ENCODE measurements around the gene NPC1.

NPC1 gene

DNA sequence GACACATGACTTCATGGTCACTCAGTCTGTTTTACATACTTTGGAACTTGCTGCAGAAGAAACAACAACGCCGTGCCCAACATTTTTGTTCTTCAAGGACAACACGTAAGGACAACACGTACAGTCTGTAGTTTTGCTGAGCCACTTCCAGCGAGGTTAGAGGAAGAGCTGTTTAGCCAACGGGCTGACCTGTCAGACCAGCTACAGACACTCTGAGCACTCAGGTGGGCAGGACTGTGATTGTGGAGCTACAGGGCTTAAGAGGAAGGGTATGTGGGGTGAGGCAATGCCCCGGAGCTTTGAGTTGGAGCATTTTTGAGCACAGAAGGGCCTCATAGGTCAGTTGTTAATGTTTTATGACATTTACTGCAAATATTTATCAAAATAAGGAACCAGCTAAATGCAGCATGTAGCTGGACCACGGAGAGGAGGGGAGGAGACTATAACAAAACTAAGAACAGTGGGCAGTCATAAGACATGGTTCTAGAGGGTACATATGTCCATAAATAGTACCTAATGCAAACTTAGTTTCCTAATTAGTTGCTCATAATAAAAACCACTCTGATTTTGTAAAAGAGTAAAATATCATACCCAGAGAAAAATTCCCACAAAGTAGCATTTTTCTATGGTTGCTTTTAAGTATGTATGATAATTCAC is 26.3 kb upstream of the NPC1 start:
- DNase-seq (ENCODE audit: extremely low read depth in 1 of 2, low read depth in 1 of 2), result no peak

DNA sequence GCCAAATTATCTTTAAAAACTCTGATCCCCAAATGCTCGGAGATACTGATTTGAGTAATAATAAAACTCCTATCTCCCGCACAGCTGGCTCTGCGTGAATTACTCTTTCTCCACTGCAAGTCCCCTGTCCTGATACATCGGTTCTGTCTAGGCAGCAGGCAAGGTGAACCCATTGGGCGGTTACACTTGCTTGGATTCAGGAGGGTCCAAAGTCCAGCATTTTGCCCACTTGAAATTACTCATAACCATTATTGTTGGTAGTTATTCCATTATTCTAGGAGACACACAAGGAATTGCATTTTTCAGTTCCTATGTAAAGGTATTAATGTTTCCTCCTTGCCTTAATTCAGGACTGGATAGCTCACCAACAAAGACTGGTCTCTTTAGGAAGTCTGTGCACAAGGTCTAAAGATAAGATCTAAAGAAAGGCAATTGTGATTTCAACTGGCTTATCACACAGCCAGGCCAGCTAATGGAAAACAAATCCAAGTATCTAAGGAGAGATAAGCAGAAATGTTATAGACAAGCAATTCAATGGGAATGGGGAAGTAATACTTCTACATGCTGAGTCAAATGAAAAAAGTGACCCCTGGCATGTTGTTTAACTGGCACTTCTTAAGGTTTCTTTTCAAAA is 23.2 kb upstream of the NPC1 start:
- no peak for DNase-seq (ENCODE audit: extremely low read depth in 1 of 2, low read depth in 1 of 2)

DNA sequence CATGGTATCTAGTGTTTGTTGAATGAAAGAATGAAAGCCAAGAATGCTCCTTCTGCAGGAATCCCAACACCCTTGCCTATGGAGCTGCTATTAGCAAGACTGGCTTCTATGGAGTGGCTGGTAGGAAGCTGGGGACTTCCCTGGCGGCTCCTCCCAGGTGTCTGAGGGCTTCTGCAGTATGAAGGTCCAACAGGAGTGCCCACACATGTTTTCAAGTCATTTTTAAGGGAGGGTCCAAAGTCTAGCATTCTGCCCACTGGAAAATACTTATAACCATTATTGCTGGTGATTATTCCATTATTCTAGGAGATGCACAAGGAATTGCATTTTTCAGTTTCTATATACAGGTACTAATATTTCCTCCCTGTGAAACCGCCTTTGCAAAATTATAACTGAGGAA is 21.9 kb upstream of the NPC1 start:
- no peak for DNase-seq (ENCODE audit: extremely low read depth in 1 of 2, low read depth in 1 of 2)

DNA sequence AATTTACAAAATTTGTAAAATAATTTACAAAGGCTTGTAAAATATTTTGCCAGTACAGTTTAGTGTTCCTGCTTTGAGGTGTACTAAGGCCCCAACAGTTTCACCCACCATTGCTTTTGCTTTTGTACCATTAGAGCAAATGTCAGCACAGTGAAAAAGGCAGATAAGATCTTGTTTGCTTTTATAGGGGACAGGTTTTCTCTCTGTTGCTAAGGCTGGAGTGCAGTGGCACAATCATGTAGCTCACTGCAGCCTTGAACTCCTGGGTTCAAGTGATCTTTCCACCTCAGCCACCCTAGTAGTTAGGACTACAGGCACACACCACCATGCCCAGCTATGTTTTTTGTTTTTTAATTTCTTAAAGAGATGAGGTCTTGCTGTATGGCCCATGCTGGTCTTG is 19.6 kb upstream of the NPC1 start:
- no peak for DNase-seq (ENCODE audit: extremely low read depth in 1 of 2, low read depth in 1 of 2)

DNA sequence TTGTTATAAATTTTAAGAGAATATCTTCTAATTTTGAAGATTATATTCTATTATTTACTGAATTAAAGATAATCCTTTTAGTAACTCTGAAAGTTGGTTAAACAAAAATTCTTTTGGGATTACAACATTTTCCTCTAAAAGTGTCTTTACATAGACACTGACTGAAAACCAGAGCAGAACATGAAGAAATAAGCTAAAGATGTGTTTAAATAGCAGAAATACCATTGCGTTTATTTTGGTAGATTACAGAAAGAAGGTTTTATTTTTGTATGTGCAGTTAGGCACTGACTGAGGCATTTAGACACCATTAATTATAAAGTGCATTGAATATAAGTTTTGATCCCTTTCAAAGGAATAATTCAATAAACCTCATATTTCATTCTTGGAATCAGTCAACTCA is 13.5 kb upstream of the NPC1 start:
- no peak for DNase-seq (ENCODE audit: extremely low read depth in 1 of 2, low read depth in 1 of 2)

DNA sequence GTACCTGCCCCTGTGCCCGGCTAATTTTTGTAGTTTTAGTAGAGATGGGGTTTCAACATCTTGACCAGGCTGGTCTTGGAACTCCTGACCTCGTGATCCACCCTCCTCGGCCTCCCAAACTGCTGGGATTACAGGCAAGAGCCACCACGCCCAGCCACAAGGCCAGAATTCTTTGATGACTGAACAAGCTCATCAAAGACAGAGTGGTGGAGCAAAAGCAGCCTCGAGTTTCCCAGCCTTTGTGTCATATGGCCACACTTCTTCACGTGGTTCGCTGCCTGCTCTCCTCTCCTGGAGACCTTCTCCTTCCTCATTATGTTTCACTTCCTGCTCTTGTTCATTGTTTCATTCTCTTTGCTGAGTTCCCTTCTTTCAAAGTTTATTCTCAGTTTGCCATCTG is 9.9 kb upstream of the NPC1 start:
- no peak for DNase-seq (ENCODE audit: extremely low read depth in 1 of 2, low read depth in 1 of 2)

DNA sequence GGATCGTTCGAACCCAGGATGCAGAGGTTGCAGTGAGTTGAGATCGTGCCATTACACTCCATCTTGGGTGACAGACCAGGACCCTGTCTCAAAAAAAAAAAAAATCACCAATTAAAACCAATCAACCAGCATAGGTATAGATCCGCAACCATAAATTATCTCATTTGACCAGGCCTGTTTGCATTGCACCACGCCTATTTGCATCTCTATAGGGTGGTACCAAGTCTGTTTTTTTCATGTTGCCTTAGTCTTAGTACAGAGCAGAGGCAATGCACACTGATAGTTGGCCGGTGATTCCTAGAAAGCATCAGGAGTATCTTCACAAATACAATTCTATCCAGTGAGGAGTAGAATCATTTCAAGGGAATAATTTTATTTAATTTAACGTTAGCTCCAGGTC is 9.3 kb upstream of the NPC1 start:
- no peak for DNase-seq (ENCODE audit: extremely low read depth in 1 of 2, low read depth in 1 of 2)

DNA sequence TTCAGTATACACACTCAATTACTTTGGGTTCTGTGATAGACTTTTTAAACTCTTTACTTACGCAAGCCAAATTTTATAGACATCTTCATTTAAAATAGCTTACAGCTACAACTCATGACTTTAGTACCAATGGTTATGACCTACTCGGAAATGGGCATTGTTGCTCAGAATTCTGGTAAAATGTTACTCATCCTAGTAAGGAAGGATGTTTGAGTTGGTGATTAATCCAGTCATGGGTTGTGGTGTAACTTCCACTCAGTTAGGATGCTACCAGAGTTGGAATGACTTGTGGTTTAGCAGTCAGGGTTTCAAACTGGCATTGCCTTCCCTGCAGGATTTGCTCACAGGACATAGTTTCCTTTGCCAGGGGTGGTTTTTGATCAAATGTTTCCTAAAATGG is 7.4 kb upstream of the NPC1 start:
- no peak for DNase-seq (ENCODE audit: extremely low read depth in 1 of 2, low read depth in 1 of 2)

DNA sequence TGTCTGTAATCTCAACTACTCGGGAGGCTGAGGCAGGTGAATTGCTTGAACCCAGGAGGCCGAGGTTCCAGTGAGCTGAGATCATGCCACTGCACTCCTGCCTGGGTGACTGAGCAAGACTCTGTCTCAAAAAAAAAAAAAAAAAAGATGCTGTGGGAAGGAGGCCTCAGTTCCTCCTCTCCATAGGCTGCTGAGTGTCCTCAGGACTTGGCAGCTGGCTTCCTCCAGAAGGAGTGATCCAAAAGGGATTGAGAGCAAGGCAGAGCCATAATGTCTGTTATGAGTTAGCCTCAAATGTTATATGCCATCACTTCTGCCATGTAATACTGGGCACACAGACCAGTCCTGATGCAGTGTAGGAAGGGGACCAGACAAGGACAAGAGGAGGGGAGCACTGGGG is 6.6 kb upstream of the NPC1 start:
- no peak for DNase-seq (ENCODE audit: extremely low read depth in 1 of 2, low read depth in 1 of 2)

DNA sequence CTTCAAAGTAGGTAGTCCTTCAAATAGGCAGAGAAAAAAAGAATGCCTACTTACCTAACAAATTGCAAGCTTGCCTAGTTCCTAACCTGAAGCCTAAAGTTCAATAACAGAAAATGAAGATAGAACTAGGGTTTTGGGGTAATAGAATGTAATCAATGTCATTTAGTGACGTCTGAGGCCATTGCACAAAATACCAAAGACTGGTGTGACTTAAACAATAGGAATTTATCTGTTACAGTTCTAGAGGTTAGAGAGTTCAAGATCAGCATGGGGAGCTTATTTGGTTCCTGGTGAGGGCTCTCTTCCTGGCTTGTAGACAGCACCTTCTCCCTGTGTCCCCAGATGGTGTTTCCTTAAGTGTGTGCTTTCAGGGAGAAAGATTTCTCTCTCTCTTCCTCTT is 4.7 kb upstream of the NPC1 start:
- no peak for DNase-seq (ENCODE audit: extremely low read depth in 1 of 2, low read depth in 1 of 2)

DNA sequence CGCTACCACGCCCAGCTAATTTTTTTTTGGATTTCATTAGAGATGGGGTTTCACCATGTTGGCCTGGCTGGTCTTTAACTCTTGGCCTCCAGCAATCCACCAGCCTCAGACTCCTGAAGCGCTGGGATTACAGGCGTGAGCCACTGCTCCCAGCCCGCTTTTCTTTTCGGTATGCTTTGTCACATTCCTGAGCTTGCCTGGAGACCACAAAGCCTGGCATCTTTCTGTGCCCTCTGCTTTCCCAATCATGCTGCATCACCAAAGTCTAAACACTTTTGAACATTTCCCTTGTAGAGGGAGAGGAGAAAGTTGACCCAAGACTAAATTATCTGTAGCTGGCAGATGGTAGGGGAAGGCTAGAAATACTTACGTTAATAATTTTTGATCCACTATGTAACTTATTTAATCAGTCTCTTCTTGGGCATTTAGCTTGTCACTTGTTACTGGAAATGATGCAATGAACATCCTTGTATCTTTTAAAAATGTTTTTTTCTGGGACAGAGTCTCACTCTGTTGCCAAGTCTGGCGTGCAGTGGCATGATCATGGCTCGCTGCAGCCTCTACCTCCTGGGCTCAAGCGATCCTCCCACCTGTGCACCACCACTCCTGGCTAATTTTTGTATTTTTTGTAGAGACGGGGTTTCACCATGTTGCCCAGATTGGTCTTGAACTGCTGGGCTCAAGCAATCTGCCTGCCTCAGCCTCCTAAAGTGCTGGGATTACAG is 2.7 kb upstream of the NPC1 start:
- no peak for DNase-seq (ENCODE audit: extremely low read depth in 1 of 2, low read depth in 1 of 2)

DNA sequence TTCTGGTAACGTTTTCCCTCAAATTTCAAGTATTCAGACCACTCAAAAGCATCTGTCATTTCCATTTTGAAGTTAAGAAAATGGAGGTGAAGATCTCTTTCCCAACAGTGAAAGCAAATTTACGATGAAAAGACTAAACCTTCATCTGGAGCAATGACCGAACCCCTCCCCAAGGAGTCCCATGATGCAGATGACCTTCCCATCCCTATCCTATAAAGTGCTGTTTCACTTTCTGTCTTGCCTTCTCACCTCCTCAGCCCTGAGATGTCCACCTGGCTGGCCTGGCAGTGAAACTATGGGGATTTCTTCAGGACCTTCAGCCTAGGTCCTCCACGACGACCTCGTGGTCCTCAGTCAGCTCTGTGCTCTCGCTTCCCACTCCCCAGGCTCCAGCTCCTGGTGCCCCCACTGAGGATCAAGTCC is 925 bp upstream of the NPC1 start:
- DNase-seq (ENCODE audit: extremely low read depth in 1 of 2, low read depth in 1 of 2), result no peak

DNA sequence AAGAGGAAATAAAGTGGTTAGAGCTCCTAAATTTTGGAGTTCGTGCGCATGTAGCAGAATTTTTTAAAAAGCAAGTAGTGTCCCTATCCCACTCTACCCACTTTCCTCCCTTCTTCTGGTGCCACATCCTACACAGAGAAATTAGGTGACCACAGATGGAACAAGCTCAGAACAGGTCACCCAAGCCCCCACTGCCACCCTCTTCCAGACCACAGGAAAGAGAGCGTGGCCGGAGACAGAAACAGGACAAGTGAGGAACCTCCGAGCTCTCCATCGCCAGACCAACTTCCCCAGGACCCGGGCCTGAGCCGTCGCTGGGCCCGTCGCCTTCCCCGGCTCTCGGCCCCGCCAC is 433 bp downstream of the NPC1 start:
- DNase-seq (ENCODE audit: extremely low read depth in 1 of 2, low read depth in 1 of 2), result no peak

DNA sequence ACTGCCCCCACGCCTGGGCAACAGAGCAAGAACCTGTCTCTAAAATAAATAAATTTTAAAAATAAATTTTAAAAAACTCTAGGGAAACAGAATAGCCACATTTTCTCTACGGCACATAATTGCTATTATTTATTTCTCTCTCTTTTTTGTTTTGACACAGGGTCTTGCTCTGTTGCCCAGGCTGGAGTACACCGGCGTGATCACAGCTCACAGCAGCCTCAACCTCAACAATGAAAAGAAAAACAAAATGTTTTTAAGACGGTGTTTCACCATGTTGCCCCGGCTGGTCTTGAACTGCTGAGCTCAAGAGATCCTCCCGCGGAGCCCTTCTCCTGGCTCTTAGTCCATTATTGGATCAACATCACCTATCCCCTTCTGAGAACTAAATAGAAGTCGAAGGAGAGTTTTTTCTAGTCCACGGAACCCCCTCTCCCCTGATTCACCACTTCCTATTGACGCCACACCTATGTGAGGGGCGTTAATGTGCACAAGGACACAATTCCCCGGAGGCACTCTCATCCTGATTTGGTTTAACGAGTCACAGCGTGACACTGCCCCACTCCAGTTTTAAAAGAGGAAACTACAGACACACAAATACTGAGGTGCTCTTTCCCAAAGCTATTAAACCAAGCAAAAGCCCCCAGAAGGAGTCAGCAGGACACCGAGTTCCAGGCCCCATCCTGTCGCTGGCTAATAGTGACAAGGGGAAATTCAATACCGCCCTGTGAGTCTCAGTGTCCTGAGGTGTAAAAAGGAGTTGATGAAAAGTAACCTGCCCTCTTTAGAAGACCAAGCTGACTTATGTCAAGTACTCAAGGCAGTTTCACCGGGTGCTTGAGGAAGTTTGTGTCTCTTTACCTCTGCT is 1.1 kb downstream of the NPC1 start:
- DNase-seq (ENCODE audit: extremely low read depth in 1 of 2, low read depth in 1 of 2), result peak in 1 of 2 donors; percentile 11

DNA sequence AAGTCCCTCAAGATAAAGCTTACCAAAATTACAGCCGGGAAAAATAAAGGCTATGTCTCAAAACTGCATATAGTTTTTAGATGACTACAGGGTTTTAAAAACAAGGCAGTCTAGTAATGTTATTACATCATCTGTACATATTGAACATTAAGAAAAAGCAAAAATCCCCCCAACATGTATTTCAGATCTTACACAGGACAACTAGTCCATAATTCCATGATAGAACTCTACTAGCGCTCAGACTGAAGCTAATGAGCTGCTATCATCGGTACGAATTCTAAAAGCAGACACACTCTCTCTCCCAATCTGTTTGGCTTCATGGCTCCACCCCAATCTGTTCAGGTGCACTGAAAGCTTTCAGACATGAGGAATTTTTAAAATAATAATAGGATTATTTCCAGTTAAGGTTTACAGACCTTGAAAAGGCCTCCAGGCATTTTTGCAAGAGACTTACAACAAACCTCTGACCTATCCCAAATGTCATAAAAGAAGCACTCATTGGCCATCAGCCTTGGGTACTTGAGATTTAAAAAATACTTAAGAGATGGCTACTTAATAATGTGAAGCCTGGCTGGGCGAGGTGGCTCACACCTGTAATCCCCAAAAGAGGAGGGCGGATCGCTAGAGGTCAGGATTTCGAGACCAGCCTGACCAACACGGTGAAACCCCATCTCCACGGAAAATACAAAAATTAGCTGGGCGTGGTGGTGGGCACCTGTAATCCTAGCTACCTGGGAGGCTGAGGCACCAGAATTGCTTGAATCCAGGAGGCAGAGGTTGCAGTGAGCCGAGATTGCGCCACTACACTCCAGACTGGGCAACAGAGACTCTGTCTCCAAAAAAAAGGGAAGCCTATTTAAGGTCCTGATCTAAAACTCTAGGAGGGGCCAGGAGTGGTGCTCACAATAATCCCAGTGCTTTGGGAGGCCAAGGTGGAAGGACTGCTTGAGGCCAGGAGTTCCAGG is 2.0 kb downstream of the NPC1 start:
- no peak for DNase-seq (ENCODE audit: extremely low read depth in 1 of 2, low read depth in 1 of 2)

DNA sequence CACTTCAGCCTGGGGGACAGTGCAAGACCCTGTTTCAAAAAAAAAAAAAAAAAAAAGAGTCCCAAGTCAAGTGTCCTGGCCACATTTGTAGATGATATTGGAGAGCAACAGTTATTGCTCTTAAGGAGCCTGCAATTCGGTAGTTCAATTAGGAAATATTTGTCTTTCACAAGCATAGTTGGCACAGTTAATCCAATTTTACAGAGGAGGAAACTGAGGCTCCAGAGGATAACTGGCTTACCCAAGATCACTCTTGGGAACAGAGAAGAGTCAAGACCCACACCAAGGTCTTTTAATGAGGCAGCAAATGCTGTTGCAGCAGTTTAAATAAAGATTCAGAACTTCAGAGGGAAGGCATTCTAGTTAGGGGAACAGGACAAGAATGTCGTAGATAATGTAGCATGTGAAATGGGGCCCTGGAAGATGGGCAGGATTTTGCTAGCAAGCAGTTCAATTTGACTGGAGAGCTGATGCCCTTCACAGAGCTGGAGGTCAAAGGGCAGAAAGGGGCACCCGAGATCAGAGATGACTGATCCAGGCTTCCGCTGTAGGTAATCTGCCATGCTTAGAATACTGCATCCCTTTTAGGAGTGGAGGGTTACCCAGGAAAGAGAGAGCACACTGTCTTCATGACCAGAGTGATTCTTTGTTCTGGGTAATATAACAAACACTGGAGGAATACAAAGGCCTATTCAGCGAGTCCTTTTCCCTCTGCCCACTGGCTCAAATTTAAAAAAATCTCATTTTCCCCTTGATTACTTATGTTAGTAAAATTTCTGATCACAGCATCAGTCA is 3.0 kb downstream of the NPC1 start:
- DNase-seq (ENCODE audit: extremely low read depth in 1 of 2, low read depth in 1 of 2), result no peak

DNA sequence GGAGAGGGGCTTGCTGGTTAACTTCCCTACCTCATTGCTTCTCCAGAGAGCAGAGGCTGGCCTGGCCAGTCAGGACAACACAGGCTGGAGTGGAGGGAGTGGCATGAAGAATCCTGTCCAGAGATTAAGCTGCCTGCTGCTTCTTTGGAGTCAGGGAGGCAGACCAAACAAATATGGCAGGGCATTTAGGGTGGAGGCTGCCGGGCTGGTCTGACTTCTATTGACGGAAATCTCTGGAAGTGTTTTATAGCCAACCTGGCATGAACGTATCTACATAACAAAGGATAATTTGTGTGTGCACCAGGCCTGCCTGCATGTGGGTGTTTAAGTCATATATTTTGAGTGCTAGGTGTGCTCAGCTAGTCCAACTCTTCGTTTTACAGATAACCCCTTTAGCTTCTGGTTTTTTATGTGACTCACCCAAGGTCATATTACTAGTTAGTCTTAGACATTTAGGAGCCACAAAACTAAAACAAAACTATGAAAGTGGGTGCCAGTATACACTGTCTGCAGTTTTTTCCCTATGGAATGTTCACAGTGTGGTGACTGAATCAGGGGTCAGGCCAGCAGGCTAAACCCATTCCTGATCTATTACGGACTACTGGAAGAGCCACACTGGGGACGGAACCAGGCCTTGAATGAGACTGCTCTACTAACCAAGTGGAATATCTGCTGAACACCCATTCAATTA is 5.5 kb downstream of the NPC1 start:
- DNase-seq (ENCODE audit: extremely low read depth in 1 of 2, low read depth in 1 of 2), result no peak

DNA sequence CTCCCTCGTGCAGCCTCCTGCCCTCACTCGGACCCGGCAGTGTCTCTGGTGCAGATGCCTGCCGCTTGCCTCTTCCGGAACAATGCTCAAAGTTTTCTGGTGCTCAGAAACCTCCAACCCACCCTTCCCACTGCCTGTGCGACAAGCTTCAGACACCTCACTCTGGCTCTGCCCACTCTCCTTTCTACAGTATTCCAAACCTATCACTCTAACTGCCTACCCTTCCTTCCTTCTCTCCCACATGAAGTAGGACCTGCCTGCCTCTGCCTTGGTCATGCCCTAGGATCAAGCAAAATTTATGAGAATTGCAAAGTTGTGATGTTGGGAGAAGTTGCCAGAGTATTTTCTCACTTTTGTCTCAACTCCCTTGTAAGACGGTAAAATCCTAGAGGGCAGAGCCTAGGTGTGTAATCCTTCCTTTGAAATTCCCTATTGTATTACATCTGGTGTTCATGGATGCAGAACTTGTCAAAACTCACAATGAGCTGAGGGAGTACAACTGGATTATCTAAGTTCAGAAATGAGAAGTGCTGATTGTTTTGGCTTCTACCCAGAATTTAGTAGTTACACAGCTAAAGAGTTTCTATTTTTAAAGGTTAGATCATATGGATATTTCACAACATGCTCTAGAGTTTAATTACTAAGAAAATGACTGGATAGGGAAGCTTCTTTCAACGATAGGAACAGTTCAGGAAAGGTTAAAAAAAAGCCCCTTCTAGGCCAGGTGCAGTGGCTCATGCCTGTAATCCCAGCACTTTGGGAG is 7.2 kb downstream of the NPC1 start:
- no peak for DNase-seq (ENCODE audit: extremely low read depth in 1 of 2, low read depth in 1 of 2)
